ENCODE measurements around the gene CIZ1.
A peak's percentile ranks its signal among the peaks of the same experiment; 100 is the strongest.
"Not testable (repeated sequence)": the region's sequence is repeated elsewhere in the genome, so short reads cannot be mapped to it uniquely, and the experiment has no call there.

Gene CIZ1

DNA sequence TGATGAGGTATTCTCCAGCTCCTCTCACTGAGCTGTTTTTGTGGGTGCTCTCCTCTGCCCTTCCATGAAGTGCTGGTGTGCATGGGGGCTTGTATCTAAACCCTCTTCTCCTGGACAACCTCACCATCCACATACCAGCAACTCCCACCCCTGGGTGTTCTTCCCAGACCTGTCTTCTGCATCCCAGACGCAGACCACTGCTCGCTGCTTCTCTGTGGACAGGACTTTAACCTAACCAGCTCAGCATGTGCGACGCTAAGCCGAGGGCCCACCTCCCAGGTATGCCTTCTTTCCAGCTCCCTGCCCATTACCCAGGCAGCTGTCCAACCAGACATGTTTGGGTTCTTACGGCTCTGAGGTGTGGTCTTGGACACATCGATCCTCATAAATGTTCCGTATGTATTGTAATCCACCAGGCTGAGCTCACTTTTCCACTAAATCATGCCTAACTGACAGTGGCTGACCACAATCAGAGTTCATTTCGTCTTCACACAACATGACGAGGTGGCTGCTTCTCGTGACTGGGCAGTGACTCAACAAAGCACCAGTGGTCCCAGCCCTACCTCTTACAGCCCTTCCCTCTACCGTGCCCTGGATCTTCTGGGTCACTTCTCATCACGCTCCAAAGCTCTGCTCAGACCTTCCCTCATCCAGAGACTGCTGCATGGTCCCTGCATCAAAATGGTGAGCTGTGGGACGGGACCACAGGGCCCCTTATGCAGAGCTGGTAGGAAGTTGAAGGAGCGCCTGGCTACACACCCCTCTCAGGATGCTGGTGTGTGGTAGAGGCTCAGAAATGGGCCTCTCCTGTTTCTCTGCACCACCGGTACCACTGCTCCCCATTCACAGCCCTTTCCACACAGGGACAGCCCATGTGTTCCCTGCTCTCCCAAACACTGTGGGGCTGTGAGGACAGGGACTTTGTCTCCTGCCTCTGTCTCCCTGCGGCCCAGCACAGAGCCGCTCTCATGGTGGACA, 54.3 kb downstream of the CIZ1 start:
- no peak for TF ChIP-seq JUND (IDR thresholded peaks at IDR 0.05; ENCODE audit: low read depth)
- DNase-seq (ENCODE audit: low read depth in 1 of 2, low spot score in 1 of 2): no peak
- in situ Hi-C loops (cut with HindIII; ENCODE audit: low pct_unique_long_range_greater_than_20kb, low sequenced_read_pairs): no loop called here

DNA sequence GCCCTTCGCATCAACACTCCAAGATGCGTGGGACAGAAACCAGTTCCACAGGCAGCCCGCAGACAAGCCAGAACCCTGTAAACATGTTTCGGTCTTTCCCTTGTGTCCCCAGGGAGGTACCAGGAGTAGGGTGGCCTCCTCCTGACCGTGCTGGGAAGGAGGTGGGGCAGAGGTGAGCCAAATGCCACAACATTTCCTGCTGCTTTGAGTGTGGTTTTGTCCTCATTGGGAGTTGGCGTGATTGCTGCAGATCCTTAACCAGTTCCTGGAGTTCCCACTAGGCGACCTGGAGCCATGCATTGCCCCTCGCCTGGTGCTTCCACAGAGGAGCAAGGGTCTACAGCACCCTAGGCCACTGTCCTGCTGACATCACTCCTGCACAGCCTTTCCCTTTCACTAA, 55.8 kb downstream of the CIZ1 start:
- DNase-seq (ENCODE audit: low read depth in 1 of 2, low spot score in 1 of 2); in situ Hi-C loops (cut with HindIII; ENCODE audit: low pct_unique_long_range_greater_than_20kb, low sequenced_read_pairs): not testable (repeated sequence)

DNA sequence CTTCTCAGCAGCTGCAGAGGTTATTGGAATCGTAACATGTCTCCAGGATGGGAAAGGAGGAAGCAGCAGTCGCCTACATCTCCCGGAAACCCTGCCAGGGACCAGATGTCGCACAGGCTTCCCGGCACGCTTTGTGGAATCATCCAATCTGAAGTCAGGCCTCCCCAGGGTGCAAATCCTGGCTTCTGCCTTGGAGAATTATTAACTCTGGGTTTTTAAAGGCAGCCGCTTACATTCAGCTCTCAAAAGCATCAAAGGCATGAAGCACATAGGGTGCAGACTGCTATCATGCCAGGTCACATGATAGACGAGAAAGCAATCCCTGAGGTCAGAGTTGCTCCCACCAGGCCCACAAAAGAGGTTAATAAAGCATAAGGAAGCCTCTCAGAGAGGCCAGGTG, 59.2 kb downstream of the CIZ1 start:
- DNase-seq (ENCODE audit: low read depth in 1 of 2, low spot score in 1 of 2); in situ Hi-C loops (cut with HindIII; ENCODE audit: low pct_unique_long_range_greater_than_20kb, low sequenced_read_pairs): not testable (repeated sequence)

DNA sequence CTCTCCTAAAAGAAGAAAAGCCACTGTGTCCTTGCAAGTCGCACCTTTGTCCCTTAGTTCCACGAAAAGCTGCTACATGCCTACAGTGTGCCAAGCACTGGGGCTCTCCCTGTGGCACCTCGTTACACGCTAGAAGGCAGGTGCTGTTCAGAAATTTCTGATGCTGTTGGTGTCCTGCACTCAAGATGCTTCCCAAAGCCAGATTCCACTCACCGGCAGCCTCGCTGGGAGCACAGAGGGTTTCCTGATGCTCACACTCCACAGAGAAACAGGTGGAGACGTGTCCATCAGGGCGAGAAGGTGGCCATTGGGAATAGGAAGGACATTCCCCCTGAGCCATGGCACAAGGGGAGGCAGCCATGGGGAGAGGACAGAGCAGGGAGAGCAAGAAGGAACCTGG, 60.0 kb downstream of the CIZ1 start:
- in situ Hi-C loops (cut with HindIII; ENCODE audit: low pct_unique_long_range_greater_than_20kb, low sequenced_read_pairs); DNase-seq (ENCODE audit: low read depth in 1 of 2, low spot score in 1 of 2): not testable (repeated sequence)

DNA sequence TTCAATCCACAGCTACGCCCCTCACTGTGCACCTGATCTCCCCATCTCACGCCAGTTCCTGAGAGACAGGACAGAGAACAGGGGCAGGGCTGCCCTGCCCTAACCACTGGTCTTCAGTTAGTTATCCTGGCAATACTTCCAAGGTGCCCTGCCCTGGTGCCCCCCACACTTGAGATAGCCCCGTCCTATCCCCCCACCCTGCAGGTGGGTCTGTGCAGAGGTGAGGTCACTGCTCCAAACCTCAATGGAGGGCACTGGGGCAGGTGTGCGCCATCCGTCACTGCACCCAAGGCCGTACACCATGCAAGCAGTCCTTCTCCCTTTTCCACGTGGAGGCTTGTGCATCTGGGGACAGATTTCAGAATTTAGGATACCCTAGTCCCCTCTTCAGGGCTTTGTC, 60.7 kb downstream of the CIZ1 start:
- DNase-seq (ENCODE audit: low read depth in 1 of 2, low spot score in 1 of 2); in situ Hi-C loops (cut with HindIII; ENCODE audit: low pct_unique_long_range_greater_than_20kb, low sequenced_read_pairs): not testable (repeated sequence)

DNA sequence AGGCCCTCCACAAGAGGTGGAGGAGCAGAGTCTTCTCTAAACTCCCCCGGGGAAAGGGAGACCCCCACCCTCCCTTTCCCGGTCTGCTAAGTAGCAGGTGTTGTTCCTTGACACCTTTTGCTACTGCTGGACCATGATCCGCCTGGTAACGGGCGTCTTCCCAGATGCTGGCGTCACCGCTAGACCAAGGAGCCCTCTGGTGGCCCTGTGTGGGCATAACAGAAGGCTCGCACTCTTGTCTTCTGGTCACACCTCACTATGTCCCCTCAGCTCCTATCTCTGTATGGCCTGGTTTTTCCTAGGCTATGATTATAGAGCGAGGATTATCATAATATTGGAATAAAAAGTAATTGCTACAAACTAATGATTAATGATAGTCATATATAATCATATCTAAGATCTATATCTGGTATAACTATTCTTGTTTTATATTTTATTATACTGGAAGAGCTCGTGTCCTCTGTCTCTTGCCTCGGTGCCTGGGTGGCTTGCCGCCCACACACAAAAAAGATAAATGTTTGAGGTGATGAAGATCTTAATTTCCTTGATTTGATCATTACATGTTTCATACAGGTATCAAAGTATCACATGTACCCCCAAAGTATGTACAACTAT, 61.3 kb downstream of the CIZ1 start:
- DNase-seq (ENCODE audit: low read depth in 1 of 2, low spot score in 1 of 2); in situ Hi-C loops (cut with HindIII; ENCODE audit: low pct_unique_long_range_greater_than_20kb, low sequenced_read_pairs): not testable (repeated sequence)

DNA sequence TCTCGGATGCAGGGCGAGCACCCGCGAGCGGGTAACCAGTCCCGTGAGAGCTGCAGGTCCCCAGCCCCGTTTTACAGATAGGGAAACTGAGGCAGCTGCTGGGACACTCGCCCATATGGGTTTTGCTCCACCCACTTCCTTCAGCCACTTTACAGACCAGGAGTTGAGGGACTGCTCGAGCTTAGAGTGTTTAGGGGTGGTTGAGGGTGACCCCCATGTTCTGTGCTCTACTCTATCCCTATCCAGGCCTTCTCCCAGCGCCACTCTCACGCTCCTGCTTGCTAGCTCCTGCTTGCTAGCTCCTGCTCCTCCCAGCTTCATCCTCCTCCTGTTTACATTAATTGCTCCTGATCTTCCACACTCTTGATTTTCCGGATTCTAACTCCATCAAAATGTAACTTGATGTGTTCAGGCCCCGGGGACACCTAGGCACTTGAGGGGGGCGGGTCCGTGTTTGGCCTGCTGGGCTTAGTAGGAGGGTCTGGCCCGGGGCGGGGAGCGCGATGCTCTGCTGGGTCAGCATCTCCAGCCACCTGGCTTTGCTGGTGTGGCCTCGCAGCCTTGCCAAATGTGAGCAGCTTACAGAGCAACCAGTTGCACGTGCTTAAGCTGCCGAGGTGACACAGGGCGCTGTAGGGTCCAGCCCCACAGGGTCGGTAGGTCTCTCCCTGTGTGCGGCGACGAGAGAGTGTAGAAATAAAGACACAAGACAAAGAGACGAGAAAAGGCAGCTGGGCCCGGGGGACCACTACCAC, 62.4 kb downstream of the CIZ1 start:
- DNase-seq (ENCODE audit: low read depth in 1 of 2, low spot score in 1 of 2): no peak
- TF ChIP-seq JUND (IDR thresholded peaks at IDR 0.05; ENCODE audit: low read depth): no peak
- in situ Hi-C loops (cut with HindIII; ENCODE audit: low pct_unique_long_range_greater_than_20kb, low sequenced_read_pairs): no loop called here

DNA sequence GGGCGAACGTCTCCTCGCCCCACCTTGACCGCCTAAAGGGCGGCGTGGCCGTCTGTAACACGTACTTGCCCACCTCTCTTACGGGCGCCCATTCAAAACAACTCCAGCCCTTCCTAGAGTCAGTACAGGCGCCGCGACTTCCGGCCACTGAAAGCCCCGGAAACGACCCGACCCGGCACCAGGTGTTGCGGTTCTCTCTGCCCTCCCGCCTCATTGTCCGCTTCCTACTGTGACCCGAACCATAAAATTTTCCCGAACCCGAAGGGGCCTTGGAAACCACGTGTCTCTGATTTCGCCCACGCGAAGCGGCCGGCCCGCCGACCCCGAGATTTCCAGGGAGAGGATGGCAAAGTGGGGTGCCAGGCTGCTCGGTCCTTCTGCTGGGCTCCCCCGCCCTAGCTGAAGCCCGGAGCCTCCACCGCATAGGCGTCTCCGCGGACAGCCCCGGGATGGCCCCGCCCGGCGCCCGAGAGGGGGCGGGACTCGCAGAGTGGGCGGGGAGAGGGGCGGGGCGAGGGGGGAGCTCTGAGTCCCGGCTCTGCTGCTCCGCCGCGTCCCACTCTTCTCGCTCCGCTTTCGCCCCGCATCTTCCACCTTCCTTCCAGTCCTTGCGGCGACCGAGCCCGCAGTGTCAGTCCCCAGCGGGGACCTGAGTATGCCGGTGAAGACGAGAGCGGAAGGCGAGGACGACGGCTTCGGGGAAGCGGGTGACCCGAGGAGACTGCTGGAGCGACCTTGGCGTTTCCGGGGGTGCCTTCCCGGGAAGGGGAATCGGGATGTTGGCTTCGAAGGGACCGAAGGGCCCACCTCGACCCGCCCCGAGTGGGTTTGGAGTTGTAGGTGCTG, 63.2 kb downstream of the CIZ1 start:
- in situ Hi-C loops (cut with HindIII; ENCODE audit: low pct_unique_long_range_greater_than_20kb, low sequenced_read_pairs): no loop called here

DNA sequence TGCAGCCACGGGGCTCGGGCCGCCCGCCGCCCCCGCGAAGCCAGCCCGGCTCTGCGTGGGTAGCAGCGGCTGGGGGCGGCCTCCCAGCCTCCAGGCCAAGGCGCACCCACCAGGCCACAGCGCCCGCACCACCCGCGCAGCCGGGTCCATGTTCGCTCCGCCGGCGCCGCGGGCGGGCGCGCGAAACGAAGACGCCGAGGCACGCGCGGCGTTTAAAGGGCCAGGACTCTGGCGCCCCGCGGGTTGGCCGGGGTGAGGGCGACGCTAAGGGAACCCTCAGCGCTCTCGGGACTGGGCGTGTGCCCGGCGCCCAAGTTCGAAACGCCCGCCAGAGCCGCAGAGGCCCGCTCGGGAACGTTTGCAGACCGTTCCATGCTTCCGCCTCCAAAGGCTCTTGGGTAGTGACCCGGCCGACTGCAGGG, 63.8 kb downstream of the CIZ1 start, which contains the start of gene PTGES2:
PTGES2 (minus strand) TSS at position 162 of the 422 bp plus-strand sequence; CDS start at position 150, 12 bp downstream.
- in situ Hi-C loops (cut with HindIII; ENCODE audit: low pct_unique_long_range_greater_than_20kb, low sequenced_read_pairs): no loop called here
- peak; percentile 48 to 94 for DNase-seq (ENCODE audit: low read depth in 1 of 2, low spot score in 1 of 2)
- TF ChIP-seq JUND (IDR thresholded peaks at IDR 0.05; ENCODE audit: low read depth): no peak

More for the DNA sequence above, 63.2 kb downstream of the CIZ1 start:
- DNase-seq (ENCODE audit: low read depth in 1 of 2, low spot score in 1 of 2): peak; percentile 48 to 97
- TF ChIP-seq JUND (IDR thresholded peaks at IDR 0.05; ENCODE audit: low read depth): no peak

DNA sequence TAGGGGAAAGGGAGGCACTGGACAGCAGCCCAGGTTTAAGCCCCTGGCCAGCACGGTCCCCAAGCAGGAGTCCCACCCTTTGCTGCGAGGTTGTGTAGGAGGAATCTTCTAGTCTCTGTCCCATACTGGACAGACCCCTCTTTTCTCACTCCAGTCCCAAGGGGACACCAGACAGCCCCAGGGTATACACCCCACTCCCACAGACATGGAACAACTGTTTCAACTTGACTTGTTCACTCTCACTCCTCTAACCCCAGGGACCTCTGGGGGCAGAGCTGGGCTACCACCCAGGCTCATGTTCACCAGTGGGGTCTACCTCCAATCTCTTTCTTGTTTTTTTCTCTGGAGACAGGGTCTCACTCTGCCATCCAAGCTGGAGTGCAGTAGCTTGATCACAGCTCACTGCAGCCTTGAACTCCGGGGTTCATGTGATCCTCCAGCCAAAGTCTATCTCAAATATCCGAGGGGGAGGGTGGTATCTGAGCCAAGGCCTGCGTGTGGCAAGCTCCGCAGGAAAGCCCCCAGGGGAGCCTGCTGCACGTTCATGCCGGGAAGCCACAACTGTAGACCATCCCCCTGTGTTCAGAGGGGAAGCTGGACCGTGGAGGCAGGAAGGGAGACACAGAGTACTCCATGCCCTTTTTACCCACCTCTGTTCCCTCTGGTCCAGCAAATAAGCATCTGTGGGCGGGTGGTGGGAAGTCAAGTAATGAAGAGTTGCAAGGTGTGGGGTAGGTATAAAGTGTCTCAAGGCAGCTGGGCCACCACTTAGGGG, 65.6 kb downstream of the CIZ1 start:
- no peak for DNase-seq (ENCODE audit: low read depth in 1 of 2, low spot score in 1 of 2)
- in situ Hi-C loops (cut with HindIII; ENCODE audit: low pct_unique_long_range_greater_than_20kb, low sequenced_read_pairs): no loop called here
- no peak for TF ChIP-seq JUND (IDR thresholded peaks at IDR 0.05; ENCODE audit: low read depth)

DNA sequence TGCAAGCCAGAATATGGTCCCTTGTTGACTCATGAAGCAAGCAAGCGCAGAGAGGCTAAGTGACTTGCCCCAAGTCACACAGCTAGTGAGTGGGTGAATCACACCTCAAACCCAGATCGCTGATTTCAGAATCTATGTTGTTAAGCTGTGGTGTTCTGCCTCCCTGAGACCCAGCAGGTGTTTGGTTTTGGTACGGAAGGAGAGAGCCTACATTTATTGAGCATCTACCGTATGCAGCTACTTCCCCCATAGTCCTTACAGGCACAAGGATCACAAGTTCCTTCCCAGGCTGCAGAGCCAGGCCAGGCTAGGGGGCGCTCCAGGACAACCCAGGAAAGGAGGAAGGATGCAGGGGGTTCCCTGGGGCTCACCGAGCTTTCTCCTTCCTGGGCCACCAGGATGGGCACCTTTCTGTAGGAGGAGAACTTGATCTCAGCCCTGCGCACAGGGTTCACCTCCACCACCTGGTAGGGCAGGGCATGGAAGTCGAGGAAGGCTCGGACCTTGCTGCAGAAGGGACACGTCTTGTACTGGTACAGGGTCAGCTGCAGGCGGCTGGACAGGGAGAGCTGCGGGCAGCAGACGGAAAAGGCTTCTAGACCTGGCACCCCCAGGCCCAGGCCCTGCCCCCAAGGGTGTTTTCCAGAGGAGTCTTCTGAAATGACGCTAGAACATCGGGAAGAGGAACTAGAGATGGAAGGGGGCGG, 66.3 kb downstream of the CIZ1 start:
- in situ Hi-C loops (cut with HindIII; ENCODE audit: low pct_unique_long_range_greater_than_20kb, low sequenced_read_pairs): no loop called here
- TF ChIP-seq JUND (IDR thresholded peaks at IDR 0.05; ENCODE audit: low read depth): no peak
- DNase-seq (ENCODE audit: low read depth in 1 of 2, low spot score in 1 of 2): peak in 1 of 2 experiments; percentile 81

All from T47D (cell line).